Fibroblast of lung (primary cell): ENCODE measurements around the gene COL4A5.

Experiments used
- CTCF ChIP-seq, 2 donors: IDR thresholded peaks in 1 of 2; conservative IDR thresholded peaks in 1 of 2; 1 replicate in 1 of 2; 2 replicates in 1 of 2; pipeline ENCODE4 v1.5.1; 2011 to 2012; ENCODE audit warnings: low read length in 2 of 2, control low read depth in 1 of 2, inconsistent platforms in 1 of 2, low read depth in 1 of 2, mild to moderate bottlenecking in 1 of 2
- EZH2 ChIP-seq: IDR thresholded peaks from 2 replicates; pipeline ENCODE4 v1.5.1; 2012; ENCODE audit warnings: low read length, control low read depth, mild to moderate bottlenecking; ENCODE audit errors: missing control alignments

GRCh38 chrX:108699368-108699767 is 259.7 kb downstream of the COL4A5 start:
- TF ChIP-seq CTCF (conservative IDR thresholded peaks at IDR 0.05 in 1 of 2, IDR thresholded peaks at IDR 0.05 in 1 of 2; ENCODE audit: low read depth in 1 of 2, low read length in 2 of 2) = peak; percentile 24 to 32
- TF ChIP-seq EZH2 = no peak
